Mesendoderm (in vitro differentiated cells): ENCODE results near the gene SELENOI.

ENCODE experiments used
- DNase-seq: peaks from one replicate; pipeline ENCODE4 v3.0.0; 2013
- H2AK5ac ChIP-seq: 2 replicates; pipeline ENCODE4 v1.6.1; 2013; ENCODE audit warnings: low read length, inconsistent platforms
- H2BK120ac ChIP-seq: 2 replicates; pipeline ENCODE4 v1.6.1; 2013; ENCODE audit warnings: low read depth, mild to moderate bottlenecking, low read length, moderate library complexity, mixed read lengths
- H2BK15ac ChIP-seq: replicated peaks from 2 replicates; pipeline ENCODE4 v1.6.1; 2013; ENCODE audit warnings: low read depth, mild to moderate bottlenecking, moderate library complexity
- H2BK5ac ChIP-seq: 2 replicates; pipeline ENCODE4 v1.6.1; 2013; ENCODE audit warnings: low read length, inconsistent platforms
- H3K18ac ChIP-seq: 2 replicates; pipeline ENCODE4 v1.6.1; 2013; ENCODE audit warnings: mild to moderate bottlenecking, low read length, mixed read lengths
- H3K23ac ChIP-seq: one replicate; pipeline ENCODE4 v1.6.1; 2013; ENCODE audit warnings: low read length
- H3K27ac ChIP-seq: 2 replicates; pipeline ENCODE4 v1.5.1; 2013; ENCODE audit warnings: low read depth, mild to moderate bottlenecking, inconsistent platforms, low read length, moderate library complexity
- H3K27me3 ChIP-seq: 2 replicates; pipeline ENCODE4 v1.6.1; 2013; ENCODE audit warnings: low read length, control low read depth, mild to moderate bottlenecking, inconsistent platforms; ENCODE audit not compliant: insufficient read depth, poor library complexity
- H3K36me3 ChIP-seq: 2 replicates; pipeline ENCODE4 v1.6.1; 2013; ENCODE audit warnings: low read length, inconsistent platforms; ENCODE audit not compliant: control insufficient read depth, insufficient read depth
- H3K4ac ChIP-seq: one replicate; pipeline ENCODE4 v1.6.1; 2013; ENCODE audit warnings: low read depth, mild to moderate bottlenecking, low read length, moderate library complexity
- H3K4me1 ChIP-seq: 2 replicates; pipeline ENCODE4 v1.6.1; 2013; ENCODE audit warnings: low read depth, low read length, inconsistent platforms; ENCODE audit not compliant: control insufficient read depth
- H3K4me2 ChIP-seq: 2 replicates; pipeline ENCODE4 v1.6.1; 2013; ENCODE audit warnings: low read length
- H3K4me3 ChIP-seq: 2 replicates; pipeline ENCODE4 v1.5.1; 2013; ENCODE audit warnings: mild to moderate bottlenecking, low read length
- H3K56ac ChIP-seq: one replicate; pipeline ENCODE4 v1.6.1; 2013; ENCODE audit warnings: low read length
- H3K79me1 ChIP-seq: 2 replicates; pipeline ENCODE4 v1.6.1; 2013; ENCODE audit warnings: low read length, inconsistent platforms
- H3K79me2 ChIP-seq: 2 replicates; pipeline ENCODE4 v1.6.1; 2013; ENCODE audit warnings: mild to moderate bottlenecking, low read length; ENCODE audit not compliant: control insufficient read depth, insufficient read depth
- H3K9ac ChIP-seq: 2 replicates; pipeline ENCODE4 v1.6.1; 2013; ENCODE audit warnings: low read length, inconsistent platforms
- H4K5ac ChIP-seq: one replicate; pipeline ENCODE4 v1.6.1; 2013; ENCODE audit warnings: low read length
- H4K8ac ChIP-seq: one replicate; pipeline ENCODE4 v1.6.1; 2013; ENCODE audit warnings: low read depth, mild to moderate bottlenecking, control low read depth, low read length, moderate library complexity
- WGBS: extraction: QIAGEN DNeasy Blood & Tissue Kit; methylation state at CpG from one replicate; pipeline ENCODE4 v1.1.7; 2013; ENCODE audit warnings: low lambda C conversion rate, missing lambda C conversion rate; ENCODE audit not compliant: insufficient coverage; ENCODE audit errors: extremely low coverage; 5-methylcytosine and 5-hydroxymethylcytosine counted together

The SELENOI gene

GRCh38 chr2:26337298-26337697, 8.6 kb upstream of the SELENOI start:
- Histone ChIP-seq H3K4ac (no peak overlapping the region), H4K8ac (no peak overlapping the region), H3K56ac (no peak overlapping the region), H3K27ac (no peak overlapping the region), H3K36me3 (no peaks in the 10 kb centered on the region), H2BK5ac (no peak overlapping the region), H3K4me2 (no peak overlapping the region), H3K4me3 (no peak overlapping the region), H4K5ac (no peak overlapping the region), H3K4me1 (no peaks in the 10 kb centered on the region), H3K27me3 (no peaks in the 10 kb centered on the region), H2BK15ac (no peak overlapping the region), H3K9ac (no peak overlapping the region), H3K79me1 (no peaks in the 10 kb centered on the region), H3K79me2 (no peaks in the 10 kb centered on the region), H3K18ac (no peak overlapping the region), H3K23ac (no peak overlapping the region), H2BK120ac (no peak overlapping the region), H2AK5ac (no peak overlapping the region)
- no CpG with 5 or more reads among the region's 2 CpGs for WGBS
- DNase-seq: no peak

- no peak overlapping the region for H3K23ac ChIP-seq
- no peak overlapping the region for H2BK5ac ChIP-seq
- no peaks in the 10 kb centered on the region for H3K4me1 ChIP-seq
- no peak overlapping the region for H4K5ac ChIP-seq
- H3K4me3 ChIP-seq: no peak overlapping the region
- no peak overlapping the region for H3K9ac ChIP-seq
- peak overlapping the region; percentile 85 for H2BK15ac ChIP-seq
- H3K56ac ChIP-seq: peak overlapping the region; percentile 30
- no peak overlapping the region for H3K4ac ChIP-seq
- no peak for DNase-seq
- no peaks in the 10 kb centered on the region for H3K79me1 ChIP-seq
- no peak overlapping the region for H3K27ac ChIP-seq
- H3K27me3 ChIP-seq: no peaks in the 10 kb centered on the region
- H3K18ac ChIP-seq: no peak overlapping the region
- no peak overlapping the region for H2BK120ac ChIP-seq
- H3K79me2 ChIP-seq: no peaks in the 10 kb centered on the region
- H3K4me2 ChIP-seq: no peak overlapping the region
- H4K8ac ChIP-seq: no peak overlapping the region
- no peaks in the 10 kb centered on the region for H3K36me3 ChIP-seq
- WGBS: no CpG with 5 or more reads among the region's 3 CpGs
- no peak overlapping the region for H2AK5ac ChIP-seq
These were observed 5.1 kb upstream of the SELENOI start for GRCh38 chr2:26340831-26341230.

GRCh38 chr2:26344581-26345282, 1.2 kb upstream of the SELENOI start:
- Histone ChIP-seq H3K27ac (peak overlapping the region; percentile 20), H3K4me1 (no peaks in the 10 kb centered on the region), H3K36me3 (no peaks in the 10 kb centered on the region), H2AK5ac (no peak overlapping the region), H2BK120ac (no peak overlapping the region), H2BK15ac (no peak overlapping the region), H4K5ac (no peak overlapping the region), H3K27me3 (no peaks in the 10 kb centered on the region), H3K9ac (peak overlapping the region; percentile 89), H3K18ac (no peak overlapping the region), H2BK5ac (no peak overlapping the region), H3K23ac (no peak overlapping the region), H3K56ac (peak overlapping the region; percentile 94), H4K8ac (no peak overlapping the region), H3K4me3 (peak overlapping the region; percentile 95), H3K79me2 (peaks cover 27% of the 10 kb centered on the region), H3K79me1 (peaks cover 4% of the 10 kb centered on the region), H3K4me2 (peak overlapping the region; percentile 73), H3K4ac (no peak overlapping the region)
- WGBS: no CpG with 5 or more reads among the region's 17 CpGs
- peak; percentile 84 for DNase-seq

GRCh38 chr2:26345283-26345544, 729 bp upstream of the SELENOI start:
- Histone ChIP-seq H3K4ac (peak overlapping the region; percentile 78), H3K36me3 (no peaks in the 10 kb centered on the region), H3K4me2 (peak overlapping the region; percentile 73), H3K79me1 (peaks cover 4% of the 10 kb centered on the region), H3K18ac (peak overlapping the region; percentile 62), H4K5ac (no peak overlapping the region), H2BK5ac (no peak overlapping the region), H3K4me1 (no peaks in the 10 kb centered on the region), H3K56ac (peak overlapping the region; percentile 94), H2BK120ac (no peak overlapping the region), H4K8ac (no peak overlapping the region), H2BK15ac (no peak overlapping the region), H3K9ac (peak overlapping the region; percentile 89), H3K27ac (peak overlapping the region; percentile 93), H3K27me3 (no peaks in the 10 kb centered on the region), H2AK5ac (no peak overlapping the region), H3K4me3 (peak overlapping the region; percentile 95), H3K23ac (no peak overlapping the region), H3K79me2 (peaks cover 27% of the 10 kb centered on the region)
- DNase-seq: no peak
- WGBS: no CpG with 5 or more reads among the region's 9 CpGs

- DNase-seq: peak; percentile 80
- H2BK15ac ChIP-seq: no peak within 1 kb of the TSS
- H3K4me1 ChIP-seq: no peaks in the 10 kb centered on the region
- H3K79me2 ChIP-seq: peaks cover 35% of the 10 kb centered on the region
- peak within 1 kb of the TSS; percentile 65 for H3K18ac ChIP-seq
- peak within 1 kb of the TSS; percentile 90 for H3K9ac ChIP-seq
- H3K4me3 ChIP-seq: peak within 1 kb of the TSS; percentile 95
- no peaks in the 10 kb centered on the region for H3K36me3 ChIP-seq
- H3K4ac ChIP-seq: no peak within 1 kb of the TSS
- no peak within 1 kb of the TSS for H3K23ac ChIP-seq
- peak within 1 kb of the TSS; percentile 20 for H2BK5ac ChIP-seq
- no peak within 1 kb of the TSS for H2BK120ac ChIP-seq
- no peak within 1 kb of the TSS for H2AK5ac ChIP-seq
- H4K8ac ChIP-seq: peak within 1 kb of the TSS; percentile 87
- H3K79me1 ChIP-seq: peaks cover 7% of the 10 kb centered on the region
- no peaks in the 10 kb centered on the region for H3K27me3 ChIP-seq
- H3K56ac ChIP-seq: peak within 1 kb of the TSS; percentile 94
- peak within 1 kb of the TSS; percentile 15 for H3K4me2 ChIP-seq
- H3K27ac ChIP-seq: peak within 1 kb of the TSS; percentile 93
- WGBS: no CpG with 5 or more reads among the region's 28 CpGs
- no peak within 1 kb of the TSS for H4K5ac ChIP-seq
These were observed 611 bp downstream of the SELENOI start, which contains the start of gene ADGRF3 for GRCh38 chr2:26346454-26347053. Gene ADGRF3 (minus strand): TSS chr2:26346789. CDS start chr2:26346234, 555 bp downstream.
